Measurements from ENCODE around the gene MX2.

Gene MX2

GRCh38 chr21:41442481-41443186 lies 80.8 kb downstream of the MX2 start:
- no peak for DNase-seq

- DNase-seq: no peak
These were observed 81.7 kb downstream of the MX2 start for GRCh38 chr21:41443562-41443961.

GRCh38 chr21:41444703-41445464 lies 83.1 kb downstream of the MX2 start:
- no peak for DNase-seq

- no peak for DNase-seq
These were observed 83.6 kb downstream of the MX2 start for GRCh38 chr21:41445465-41445862.

GRCh38 chr21:41446586-41446985 lies 84.8 kb downstream of the MX2 start:
- DNase-seq: no peak

- no peak for DNase-seq
These were observed 85.5 kb downstream of the MX2 start for GRCh38 chr21:41447356-41447755.

- no peak for DNase-seq
These were observed 87.8 kb downstream of the MX2 start for GRCh38 chr21:41449613-41450012.

- DNase-seq: no peak
These were observed 90.2 kb downstream of the MX2 start for GRCh38 chr21:41451753-41452676.

GRCh38 chr21:41453198-41453597 lies 91.4 kb downstream of the MX2 start:
- no peak for DNase-seq

GRCh38 chr21:41453761-41454160 lies 91.9 kb downstream of the MX2 start:
- no peak for DNase-seq

GRCh38 chr21:41458121-41458520 lies 96.3 kb downstream of the MX2 start:
- DNase-seq: no peak

- no peak for DNase-seq
These were observed 96.7 kb downstream of the MX2 start for GRCh38 chr21:41458559-41458958.

Measured in retina (tissue), 1 donor.